ENCODE measurements around the gene CCDC71L.

CCDC71L gene

DNA sequence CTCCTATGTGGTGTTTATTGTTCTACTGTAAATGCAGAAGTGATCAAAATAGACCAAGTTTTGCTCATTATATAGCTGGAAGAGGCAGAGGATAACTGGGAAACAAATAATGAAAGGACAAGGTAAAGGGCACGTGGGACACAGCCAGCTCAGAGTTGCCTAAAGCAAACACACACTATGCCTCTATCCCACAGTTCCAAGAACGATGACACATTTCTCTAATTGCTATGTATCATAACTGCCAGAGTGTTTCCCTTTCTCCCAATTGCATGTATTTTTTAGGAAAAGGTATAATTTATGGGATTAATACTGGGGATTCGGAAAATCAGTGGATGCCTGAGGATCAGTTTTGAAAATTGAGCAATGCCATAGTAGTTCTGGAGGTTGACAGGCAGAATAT lies 49.0 kb downstream of the CCDC71L start:
- H3K9me3 Mint-ChIP-seq: peaks cover 4 to 6% of the 10 kb centered on the region in 2 donors
- H3K27ac Mint-ChIP-seq: no peak overlapping the region
- no peak for DNase-seq
- no peaks in the 10 kb centered on the region for H3K4me1 Mint-ChIP-seq
- no peak for ATAC-seq (replicated peaks)
- H3K4me3 Mint-ChIP-seq: no peak overlapping the region
- H3K27me3 Mint-ChIP-seq: no peaks in the 10 kb centered on the region
- no peaks in the 10 kb centered on the region for H3K36me3 Mint-ChIP-seq

DNA sequence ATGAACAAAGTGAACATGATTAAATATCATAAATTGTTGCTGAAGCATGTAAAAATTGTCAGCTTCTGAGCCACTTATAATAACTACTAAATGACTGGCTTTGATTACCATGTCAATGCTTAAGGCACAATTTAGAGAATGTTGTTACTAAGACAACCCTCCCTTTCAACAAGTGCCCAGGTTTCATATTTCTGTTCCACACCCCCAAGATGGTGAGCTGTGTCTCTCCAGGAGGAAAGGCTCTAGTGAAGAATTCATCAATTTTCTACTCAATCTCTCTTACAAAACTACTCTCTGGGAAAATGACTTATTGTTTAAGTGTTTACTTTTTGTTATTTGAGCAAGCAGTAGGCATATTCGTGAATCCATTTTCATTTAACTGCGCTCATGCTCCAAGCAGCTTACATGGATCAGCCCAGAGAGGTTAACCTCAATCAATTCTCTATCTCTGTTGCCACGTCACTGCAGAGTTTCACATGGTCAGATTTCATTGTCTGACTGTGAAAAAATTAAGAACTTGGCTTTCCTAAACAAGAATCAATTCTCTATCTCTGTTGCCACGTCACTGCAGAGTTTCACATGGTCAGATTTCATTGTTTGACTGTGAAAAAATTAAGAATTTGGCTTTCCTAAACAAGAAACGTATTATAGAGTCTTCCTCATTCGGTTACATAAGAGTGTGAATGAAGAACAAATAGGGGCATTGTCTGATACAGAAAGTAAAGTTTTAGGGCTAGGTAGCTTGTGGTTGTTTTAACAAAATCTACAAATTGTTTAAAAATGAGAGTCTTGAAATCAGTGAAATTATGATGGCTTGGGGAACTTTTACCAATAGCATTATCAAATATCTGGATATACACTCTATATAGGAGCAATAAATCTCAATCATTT lies 49.7 kb downstream of the CCDC71L start:
- no peaks in the 10 kb centered on the region for H3K36me3 Mint-ChIP-seq
- ATAC-seq (replicated peaks) (no peak), DNase-seq (no peak)
- no peak overlapping the region for H3K4me3 Mint-ChIP-seq
- H3K9me3 Mint-ChIP-seq: peaks cover 4 to 6% of the 10 kb centered on the region in 2 donors
- H3K27ac Mint-ChIP-seq: no peak overlapping the region
- no peaks in the 10 kb centered on the region for H3K27me3 Mint-ChIP-seq
- no peaks in the 10 kb centered on the region for H3K4me1 Mint-ChIP-seq

DNA sequence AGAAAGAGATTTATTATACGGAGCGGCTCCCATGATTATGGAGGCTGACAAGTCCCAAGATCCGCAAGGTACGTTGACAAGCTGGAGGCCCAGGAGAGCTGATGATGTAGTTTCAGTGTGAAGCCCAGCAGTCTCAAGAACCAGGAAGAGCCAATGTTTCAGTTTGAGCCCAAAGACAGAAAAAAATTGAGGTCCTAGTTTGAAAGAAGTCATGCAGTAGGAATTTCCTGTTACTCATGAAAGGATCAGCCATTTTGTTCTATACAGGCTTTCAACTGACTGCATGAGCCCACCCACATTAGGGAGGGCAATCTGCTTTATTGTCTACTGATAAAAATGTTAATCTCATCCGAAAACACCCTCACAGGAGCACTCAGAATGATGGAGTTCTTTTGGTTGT lies 51.5 kb downstream of the CCDC71L start:
- no peaks in the 10 kb centered on the region for H3K27me3 Mint-ChIP-seq
- DNase-seq (no peak), ATAC-seq (replicated peaks) (no peak)
- no peak overlapping the region for H3K4me3 Mint-ChIP-seq
- no peak overlapping the region for H3K27ac Mint-ChIP-seq
- no peaks in the 10 kb centered on the region for H3K4me1 Mint-ChIP-seq
- no peaks in the 10 kb centered on the region for H3K36me3 Mint-ChIP-seq
- peaks cover 4 to 6% of the 10 kb centered on the region in 2 donors for H3K9me3 Mint-ChIP-seq

DNA sequence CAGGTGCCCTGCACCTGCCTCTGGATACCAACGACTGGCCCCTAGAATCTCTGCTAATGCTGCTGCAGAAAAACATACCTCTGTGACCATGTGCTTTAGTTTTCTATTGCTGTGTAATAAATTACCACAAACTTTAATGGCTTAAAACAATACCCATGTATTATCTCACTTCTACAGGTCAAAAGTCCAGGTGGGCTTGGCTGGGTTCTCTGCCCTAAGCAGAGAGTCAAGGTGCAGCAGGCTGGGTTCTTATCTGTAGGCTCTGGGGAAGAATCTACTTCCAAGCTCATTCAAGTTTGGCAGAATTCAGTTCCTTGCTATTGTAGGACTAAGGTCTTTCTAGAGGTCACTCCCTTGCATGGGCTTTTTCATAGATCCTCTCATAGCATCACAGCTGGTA lies 52.3 kb downstream of the CCDC71L start:
- H3K36me3 Mint-ChIP-seq: no peaks in the 10 kb centered on the region
- no peaks in the 10 kb centered on the region for H3K27me3 Mint-ChIP-seq
- H3K4me1 Mint-ChIP-seq: no peaks in the 10 kb centered on the region
- DNase-seq (no peak), ATAC-seq (replicated peaks) (no peak)
- peaks cover 4 to 6% of the 10 kb centered on the region in 2 donors for H3K9me3 Mint-ChIP-seq
- H3K4me3 Mint-ChIP-seq: no peak overlapping the region
- H3K27ac Mint-ChIP-seq: no peak overlapping the region

Measured in stimulated activated naive B cell treated with anti-CD40 and anti-IgM and Interleukin-4, amounts not matched to agents 10 μg/mL and 1 μg/mL and 100 μg/mL, for 72 hours (primary cell).